Measurements from ENCODE around the gene MUC4. TPM values are rescaled to one million over a fixed set of nuclear protein-coding genes. Genes with fewer than 3 reads are reported as not detected.
"Not testable (repeated sequence)": the region's sequence is repeated elsewhere in the genome, so short reads cannot be mapped to it uniquely, and the experiment has no call there.

The MUC4 gene
- total and polyA plus RNA-seq, 2 experiments from 2014 or later, result not detected

DNA sequence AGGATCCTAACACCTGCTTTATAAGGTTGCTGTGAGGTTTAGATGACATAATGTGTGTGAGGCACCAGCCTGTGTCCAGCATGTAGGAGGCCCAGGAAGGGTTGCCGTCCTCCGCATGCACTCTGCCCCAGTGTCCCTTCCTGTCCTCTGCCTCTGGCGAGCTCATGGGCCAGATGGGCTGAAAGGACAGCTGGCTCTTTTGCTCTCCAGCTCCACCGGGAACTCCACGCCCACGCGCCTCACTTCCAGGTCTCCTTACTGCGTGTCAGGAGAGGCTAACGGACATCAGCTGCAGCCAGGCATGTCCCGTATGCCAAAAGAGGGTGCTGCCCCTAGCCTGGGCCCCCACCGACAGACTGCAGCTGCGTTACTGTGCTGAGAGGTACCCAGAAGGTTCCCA lies 78.8 kb downstream of the MUC4 start:
- 43 to 46% methylated on average over 12 of the region's 12 CpGs for WGBS, 2 experiments (ENCODE audit: low coverage in 1 of 2, low lambda C conversion rate in 2 of 2, missing lambda C conversion rate in 2 of 2)

DNA sequence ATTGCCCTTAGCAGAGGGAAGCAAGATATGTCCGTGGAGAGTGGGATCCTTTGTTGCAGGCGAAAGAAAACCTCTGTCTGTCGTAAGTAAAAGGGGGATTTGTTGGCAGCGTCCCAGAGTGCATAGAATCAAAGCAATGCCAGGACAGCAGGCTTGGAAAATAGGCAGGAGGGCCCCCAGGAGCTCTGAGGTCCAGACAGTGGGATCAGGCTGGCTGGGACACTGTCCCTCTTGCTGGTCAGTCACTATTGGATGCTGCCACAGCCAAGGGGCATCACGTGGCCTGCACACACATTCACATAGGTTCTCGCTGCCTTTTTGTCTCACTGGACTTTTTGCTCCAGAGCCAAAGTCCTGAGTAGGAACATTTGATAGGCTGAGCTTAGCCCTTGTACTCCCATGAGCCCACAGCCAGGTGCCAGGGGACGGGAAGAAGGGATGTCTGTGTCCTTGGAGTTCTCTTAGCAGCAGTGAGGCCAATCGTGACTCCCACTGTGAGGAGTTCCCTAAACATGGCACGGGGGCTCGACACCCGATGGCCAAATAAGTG lies 80.3 kb downstream of the MUC4 start:
- no peak for TF ChIP-seq EZH2phosphoT487 (IDR thresholded peaks at IDR 0.05; ENCODE audit: insufficient read depth, low read depth)
- TF ChIP-seq EZH2 (IDR thresholded peaks at IDR 0.05; ENCODE audit: insufficient read depth, poor library complexity, severe bottlenecking), result no peak
- H3K9me3 ChIP-seq (ENCODE audit: low read depth), result no peaks in the 10 kb centered on the region
- H2AFZ ChIP-seq, result no peak overlapping the region
- H3K4me1 ChIP-seq (ENCODE audit: insufficient read depth), result no peaks in the 10 kb centered on the region
- no peaks in the 10 kb centered on the region for H3K79me2 ChIP-seq (ENCODE audit: insufficient read depth)
- H3K4me2 ChIP-seq (ENCODE audit: unreplicated experiment), result no peak overlapping the region
- H3K27me3 ChIP-seq (replicated peaks; ENCODE audit: insufficient read depth), result peaks cover 11% of the 10 kb centered on the region
- no peaks in the 10 kb centered on the region for H3F3A ChIP-seq (ENCODE audit: insufficient read depth)
- no peaks in the 10 kb centered on the region for H3K36me3 ChIP-seq (ENCODE audit: low read depth)
- no peak overlapping the region for H3K27ac ChIP-seq
- WGBS, 2 experiments (ENCODE audit: low coverage in 1 of 2, low lambda C conversion rate in 2 of 2, missing lambda C conversion rate in 2 of 2), result 64 to 69% methylated on average over 11 of the region's 11 CpGs
- H3K9me2 ChIP-seq (ENCODE audit: insufficient read depth), result no peaks in the 10 kb centered on the region
- H3K9ac ChIP-seq, result no peak overlapping the region
- no peaks in the 10 kb centered on the region for H4K20me1 ChIP-seq (ENCODE audit: insufficient read depth)
- no peak for DNase-seq
- H3K4me3 ChIP-seq, result no peak overlapping the region
- in situ Hi-C loops (cut with MboI), result no loop called here

More for the DNA sequence above, 78.8 kb downstream of the MUC4 start:
- no peak overlapping the region for H2AFZ ChIP-seq
- DNase-seq, result no peak
- TF ChIP-seq EZH2 (IDR thresholded peaks at IDR 0.05; ENCODE audit: insufficient read depth, poor library complexity, severe bottlenecking) (no peak), EZH2phosphoT487 (IDR thresholded peaks at IDR 0.05; ENCODE audit: insufficient read depth, low read depth) (no peak)
- no peaks in the 10 kb centered on the region for H3K9me2 ChIP-seq (ENCODE audit: insufficient read depth)
- no peaks in the 10 kb centered on the region for H3K36me3 ChIP-seq (ENCODE audit: low read depth)
- no peaks in the 10 kb centered on the region for H3K79me2 ChIP-seq (ENCODE audit: insufficient read depth)
- H3K9me3 ChIP-seq (ENCODE audit: low read depth), result no peaks in the 10 kb centered on the region
- H3K9ac ChIP-seq, result no peak overlapping the region
- H3K4me1 ChIP-seq (ENCODE audit: insufficient read depth), result no peaks in the 10 kb centered on the region
- H3K27ac ChIP-seq, result no peak overlapping the region
- in situ Hi-C loops (cut with MboI), result no loop called here
- H3K4me3 ChIP-seq, result no peak overlapping the region
- no peak overlapping the region for H3K4me2 ChIP-seq (ENCODE audit: unreplicated experiment)
- H3F3A ChIP-seq (ENCODE audit: insufficient read depth), result no peaks in the 10 kb centered on the region
- no peaks in the 10 kb centered on the region for H4K20me1 ChIP-seq (ENCODE audit: insufficient read depth)
- H3K27me3 ChIP-seq (replicated peaks; ENCODE audit: insufficient read depth), result peaks cover 23% of the 10 kb centered on the region

DNA sequence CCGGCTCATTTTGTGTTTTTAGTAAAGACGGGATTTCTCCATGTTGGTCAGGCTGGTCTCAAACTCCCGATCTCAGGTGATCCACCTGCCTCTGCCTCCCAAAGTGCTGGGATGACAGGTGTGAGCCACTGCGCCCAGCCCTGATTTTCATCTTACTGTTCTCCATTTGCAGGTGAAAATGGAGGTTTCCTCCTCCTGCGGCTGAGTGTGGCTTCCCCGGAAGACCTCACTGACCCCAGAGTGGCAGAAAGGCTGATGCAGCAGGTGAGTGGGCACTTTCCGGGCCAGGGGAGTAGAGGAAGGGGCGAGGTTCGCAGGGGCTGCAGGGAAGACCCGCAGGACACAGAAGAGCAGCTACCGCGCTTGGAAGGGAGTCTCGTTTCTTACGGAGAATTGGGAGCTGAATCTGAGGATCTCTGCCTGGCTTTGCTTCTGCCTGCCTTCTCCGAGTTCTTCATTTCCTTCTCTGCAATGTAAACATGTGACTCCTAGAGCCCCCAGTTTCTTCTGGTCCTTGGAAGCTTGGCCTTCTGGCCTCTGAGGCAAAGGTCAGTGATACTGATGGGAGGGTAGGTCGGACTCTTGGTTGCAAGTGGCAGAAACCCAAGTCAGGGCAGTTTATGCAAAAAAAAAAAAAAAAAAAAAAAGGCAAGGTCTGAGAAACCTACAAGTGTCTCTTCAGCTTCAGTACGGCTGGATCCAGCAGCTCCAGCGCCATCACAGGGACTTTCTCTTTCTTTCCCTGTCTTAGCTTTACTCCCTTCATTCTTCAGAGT lies 82.1 kb downstream of the MUC4 start:
- Histone ChIP-seq H3K4me1 (ENCODE audit: insufficient read depth) (no peaks in the 10 kb centered on the region), H3K27ac (no peak overlapping the region), H3K9me3 (ENCODE audit: low read depth) (no peaks in the 10 kb centered on the region), H3K79me2 (ENCODE audit: insufficient read depth) (no peaks in the 10 kb centered on the region), H4K20me1 (ENCODE audit: insufficient read depth) (no peaks in the 10 kb centered on the region), H3F3A (ENCODE audit: insufficient read depth) (no peaks in the 10 kb centered on the region), H2AFZ (no peak overlapping the region), H3K9ac (no peak overlapping the region), H3K4me2 (ENCODE audit: unreplicated experiment) (no peak overlapping the region), H3K4me3 (no peak overlapping the region), H3K36me3 (ENCODE audit: low read depth) (no peaks in the 10 kb centered on the region), H3K9me2 (ENCODE audit: insufficient read depth) (no peaks in the 10 kb centered on the region), H3K27me3 (replicated peaks; ENCODE audit: insufficient read depth) (no peaks in the 10 kb centered on the region; the same call in 1 of the 2 replicates)
- 57 to 60% methylated on average over 18 of the region's 18 CpGs for WGBS, 2 experiments (ENCODE audit: low coverage in 1 of 2, low lambda C conversion rate in 2 of 2, missing lambda C conversion rate in 2 of 2)
- in situ Hi-C loops (cut with MboI), result no loop called here
- no peak for TF ChIP-seq EZH2phosphoT487 (IDR thresholded peaks at IDR 0.05; ENCODE audit: insufficient read depth, low read depth)
- no peak for TF ChIP-seq EZH2 (IDR thresholded peaks at IDR 0.05; ENCODE audit: insufficient read depth, poor library complexity, severe bottlenecking)
- DNase-seq, result no peak

DNA sequence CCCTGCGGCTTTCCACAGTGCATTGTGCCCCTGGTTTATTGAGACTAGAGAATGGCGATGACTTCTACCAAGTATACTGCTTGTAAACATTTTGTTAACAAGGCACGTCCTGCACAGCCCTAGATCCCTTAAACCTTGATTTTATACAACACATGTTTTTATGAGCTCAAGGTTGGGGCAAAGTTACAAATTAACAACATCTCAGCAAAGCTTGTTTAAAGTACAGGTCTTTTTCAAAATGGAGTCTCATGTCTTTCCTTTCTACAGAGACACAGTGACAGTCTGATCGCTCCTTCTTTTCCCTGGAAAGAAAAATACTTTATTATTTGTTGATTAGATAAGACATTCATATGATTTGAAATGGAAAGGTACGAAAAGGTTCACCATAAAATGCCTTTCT lies 82.9 kb downstream of the MUC4 start:
- H2AFZ ChIP-seq; H3K4me2 ChIP-seq (ENCODE audit: unreplicated experiment); H4K20me1 ChIP-seq (ENCODE audit: insufficient read depth); H3K36me3 ChIP-seq (ENCODE audit: low read depth); H3K27me3 ChIP-seq (replicated peaks; ENCODE audit: insufficient read depth); H3K9me3 ChIP-seq (ENCODE audit: low read depth); H3K79me2 ChIP-seq (ENCODE audit: insufficient read depth); in situ Hi-C loops (cut with MboI); H3F3A ChIP-seq (ENCODE audit: insufficient read depth); H3K4me3 ChIP-seq; H3K9ac ChIP-seq; H3K9me2 ChIP-seq (ENCODE audit: insufficient read depth); H3K4me1 ChIP-seq (ENCODE audit: insufficient read depth); H3K27ac ChIP-seq; DNase-seq: not testable (repeated sequence)
- WGBS, 2 experiments (ENCODE audit: low coverage in 1 of 2, low lambda C conversion rate in 2 of 2, missing lambda C conversion rate in 2 of 2), result 78 to 79% methylated on average over 4 of the region's 5 CpGs
